ENCODE results near the gene XPO6. TPM values are rescaled to one million over a fixed set of nuclear protein-coding genes. Genes with fewer than 3 reads are reported as not detected.
A peak's percentile ranks its signal among the peaks of the same experiment; 100 is the strongest.

The XPO6 gene
- total and polyA plus RNA-seq, 7 experiments from 2014 or later, result 89.5 to 437 (median 371) TPM

DNA sequence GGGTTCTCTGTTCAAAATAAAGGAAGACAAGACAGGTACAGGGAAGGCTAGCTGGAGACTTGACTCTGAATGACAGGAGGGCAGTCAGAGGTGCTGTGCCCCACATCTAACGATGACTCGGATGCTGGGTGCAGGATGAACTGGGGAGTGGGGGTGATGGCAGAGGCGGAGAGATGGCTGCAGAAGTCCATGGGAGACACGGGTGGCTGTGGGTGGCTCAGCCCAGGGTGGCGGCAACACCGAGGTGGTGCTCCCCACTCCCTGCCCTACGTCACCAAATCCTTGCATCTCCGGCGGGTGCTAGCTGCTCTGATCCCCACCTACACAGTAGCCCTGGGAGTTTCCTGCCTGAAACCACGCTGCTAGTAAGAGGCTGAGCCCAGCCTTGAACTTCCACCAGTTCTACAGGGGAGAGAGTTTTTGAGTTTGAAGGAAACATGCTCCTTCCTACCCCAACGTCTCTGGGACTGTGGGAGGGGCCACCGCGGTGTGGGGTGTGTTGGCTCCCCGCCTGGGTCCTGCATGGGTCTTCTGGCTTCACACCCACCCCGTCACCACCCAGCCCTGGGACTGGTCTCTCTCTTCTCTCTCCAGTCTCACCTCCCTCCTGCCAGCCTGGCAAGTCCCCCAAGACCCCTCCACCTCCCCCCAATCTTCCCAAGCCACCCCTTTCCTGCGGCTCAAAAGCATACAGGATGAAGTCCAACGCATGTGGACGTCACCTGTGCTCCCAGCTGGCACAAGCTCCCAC lies 152.8 kb downstream of the XPO6 start:
- ATAC-seq, result peak; percentile 26
- ChIA-PET POLR2A (no interaction called here), CTCF (no interaction called here)
- intact Hi-C loops (cut with micrococcal nuclease), result no loop called here
- H3K4me1 ChIP-seq (ENCODE audit: control insufficient read depth in 2 of 2, insufficient read depth in 2 of 2, low read length in 2 of 2), result no peaks in the 10 kb centered on the region
- H3K27me3 ChIP-seq (ENCODE audit: control insufficient read depth in 2 of 2, insufficient read depth in 2 of 2, low read length in 2 of 2), result peaks cover 0 to 4% of the 10 kb centered on the region in 2 donors
- Mint-ChIP-seq H3K27me3 (peaks cover 45 to 61% (median 55%) of the 10 kb centered on the region in 5 donors), H3K4me1 (peaks cover 0 to 12% (median 5%) of the 10 kb centered on the region in 7 donors), H3K4me3 (no peak overlapping the region), H3K9me3 (peaks cover 0 to 2% (median 0%) of the 10 kb centered on the region in 11 donors), H3K36me3 (no peaks in the 10 kb centered on the region), H3K27ac (peak overlapping the region in 1 of 9 donors; percentile 2)
- H3K9me3 ChIP-seq (ENCODE audit: control insufficient read depth in 2 of 3, low read length in 3 of 3), result no peaks in the 10 kb centered on the region
- DNase-seq, result no peak
- no peak overlapping the region for H3K27ac ChIP-seq (ENCODE audit: low read depth, low read length)
- H3K4me3 ChIP-seq (ENCODE audit: low read length), result no peak overlapping the region
- no peaks in the 10 kb centered on the region for H3K36me3 ChIP-seq (ENCODE audit: control insufficient read depth in 2 of 3, insufficient read depth in 3 of 3, low read length in 3 of 3)

DNA sequence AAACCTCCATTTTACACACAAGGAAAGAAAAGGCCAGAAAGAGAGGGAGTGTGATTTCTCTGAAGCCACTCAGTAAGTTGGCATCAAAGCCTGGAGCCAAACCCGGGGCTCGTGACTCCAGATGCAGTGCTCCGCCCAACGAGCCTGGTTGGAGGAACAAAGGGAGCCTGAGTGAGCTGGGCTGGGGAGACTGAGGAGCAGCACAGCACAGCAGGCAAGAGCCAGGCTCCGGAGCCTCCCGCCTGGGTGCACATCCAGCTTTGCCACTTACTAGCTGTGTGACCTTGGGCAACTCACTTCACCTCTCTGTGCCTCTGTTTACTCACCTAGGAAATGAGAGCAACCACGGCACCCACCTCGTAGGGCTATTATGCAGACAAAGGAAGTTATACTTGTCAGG lies 153.8 kb downstream of the XPO6 start:
- Histone ChIP-seq H3K9me3 (ENCODE audit: control insufficient read depth in 2 of 3, low read length in 3 of 3) (no peaks in the 10 kb centered on the region), H3K27me3 (ENCODE audit: control insufficient read depth in 2 of 2, insufficient read depth in 2 of 2, low read length in 2 of 2) (peaks cover 0 to 4% of the 10 kb centered on the region in 2 donors), H3K27ac (ENCODE audit: low read depth, low read length) (no peak overlapping the region), H3K36me3 (ENCODE audit: control insufficient read depth in 2 of 3, insufficient read depth in 3 of 3, low read length in 3 of 3) (no peaks in the 10 kb centered on the region), H3K4me3 (ENCODE audit: low read length) (no peak overlapping the region), H3K4me1 (ENCODE audit: control insufficient read depth in 2 of 2, insufficient read depth in 2 of 2, low read length in 2 of 2) (no peaks in the 10 kb centered on the region)
- DNase-seq (no peak), ATAC-seq (no peak)
- Mint-ChIP-seq H3K27ac (no peak overlapping the region), H3K36me3 (no peaks in the 10 kb centered on the region), H3K9me3 (peaks cover 0 to 2% (median 0%) of the 10 kb centered on the region in 11 donors), H3K4me1 (peaks cover 0 to 12% (median 8%) of the 10 kb centered on the region in 7 donors), H3K4me3 (no peak overlapping the region), H3K27me3 (peaks cover 41 to 68% (median 61%) of the 10 kb centered on the region in 5 donors)
- ChIA-PET POLR2A (no interaction called here), CTCF (no interaction called here)
- intact Hi-C loops (cut with micrococcal nuclease), result no loop called here

DNA sequence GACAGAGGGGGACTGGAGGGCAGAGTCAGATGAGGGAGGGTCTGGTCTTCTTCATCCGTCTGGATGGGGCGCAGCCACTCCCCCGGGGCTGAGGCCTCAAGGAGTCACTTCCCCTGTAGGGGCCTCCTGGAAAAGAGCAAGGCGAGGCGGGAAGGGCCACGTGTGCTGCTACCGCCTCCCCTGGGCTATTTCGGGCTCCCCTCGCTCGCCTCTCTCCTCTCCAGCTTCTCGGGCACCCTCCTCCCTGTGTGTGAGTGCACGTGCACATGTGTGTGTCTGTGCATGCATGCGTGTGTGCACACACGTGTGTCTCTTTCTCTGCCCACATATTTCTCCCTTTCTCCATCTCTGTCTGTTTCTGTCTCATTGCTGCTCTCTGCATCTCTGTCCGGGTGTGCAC lies 158.3 kb downstream of the XPO6 start:
- no peak overlapping the region for H3K27ac ChIP-seq (ENCODE audit: low read depth, low read length)
- H3K4me3 ChIP-seq (ENCODE audit: low read length), result no peak overlapping the region
- DNase-seq (no peak), ATAC-seq (no peak)
- Mint-ChIP-seq H3K4me3 (no peak overlapping the region), H3K27ac (no peak overlapping the region), H3K4me1 (peaks cover 0 to 4% (median under 1%) of the 10 kb centered on the region in 7 donors), H3K36me3 (peaks cover 0 to 5% (median 0%) of the 10 kb centered on the region in 5 donors), H3K9me3 (peaks cover 0 to 7% (median 4%) of the 10 kb centered on the region in 11 donors), H3K27me3 (peaks cover 2 to 44% (median 31%) of the 10 kb centered on the region in 5 donors)
- ChIA-PET CTCF (no interaction called here), POLR2A (no interaction called here)
- H3K9me3 ChIP-seq (ENCODE audit: control insufficient read depth in 2 of 3, low read length in 3 of 3), result peaks cover 0 to 5% (median 0%) of the 10 kb centered on the region in 3 experiments
- no peaks in the 10 kb centered on the region for H3K4me1 ChIP-seq (ENCODE audit: control insufficient read depth in 2 of 2, insufficient read depth in 2 of 2, low read length in 2 of 2)
- no peaks in the 10 kb centered on the region for H3K36me3 ChIP-seq (ENCODE audit: control insufficient read depth in 2 of 3, insufficient read depth in 3 of 3, low read length in 3 of 3)
- no peaks in the 10 kb centered on the region for H3K27me3 ChIP-seq (ENCODE audit: control insufficient read depth in 2 of 2, insufficient read depth in 2 of 2, low read length in 2 of 2)
- intact Hi-C loops (cut with micrococcal nuclease), result no loop called here

GRCh38 chr16:28052274-28053128 lies 159.3 kb downstream of the XPO6 start:
- CTCF ChIA-PET, result interaction anchor here (0.5 kb wide), 1 partner anchor 164 kb away, joined by 5 read pairs; no protein-coding TSS in a partner anchor

GRCh38 chr16:28051486-28051885 lies 160.3 kb downstream of the XPO6 start:
- ATAC-seq (no peak), DNase-seq (no peak)
- no peak overlapping the region for H3K27ac ChIP-seq (ENCODE audit: low read depth, low read length)
- no peaks in the 10 kb centered on the region for H3K36me3 ChIP-seq (ENCODE audit: control insufficient read depth in 2 of 3, insufficient read depth in 3 of 3, low read length in 3 of 3)
- Mint-ChIP-seq H3K27me3 (peaks cover 0 to 38% (median 25%) of the 10 kb centered on the region in 5 donors), H3K27ac (no peak overlapping the region), H3K4me1 (peaks cover 0 to 4% (median 0%) of the 10 kb centered on the region in 7 donors), H3K9me3 (peaks cover 3 to 20% (median 6%) of the 10 kb centered on the region in 11 donors), H3K4me3 (no peak overlapping the region), H3K36me3 (peaks cover 0 to 10% (median 4%) of the 10 kb centered on the region in 5 donors)
- H3K4me1 ChIP-seq (ENCODE audit: control insufficient read depth in 2 of 2, insufficient read depth in 2 of 2, low read length in 2 of 2), result no peaks in the 10 kb centered on the region
- CTCF ChIA-PET, result no interaction called here
- intact Hi-C loops (cut with micrococcal nuclease), result no loop called here
- no peaks in the 10 kb centered on the region for H3K27me3 ChIP-seq (ENCODE audit: control insufficient read depth in 2 of 2, insufficient read depth in 2 of 2, low read length in 2 of 2)
- H3K4me3 ChIP-seq (ENCODE audit: low read length), result no peak overlapping the region
- POLR2A ChIA-PET, result no interaction called here
- H3K9me3 ChIP-seq (ENCODE audit: control insufficient read depth in 2 of 3, low read length in 3 of 3), result peaks cover 0 to 6% (median 0%) of the 10 kb centered on the region in 3 experiments

More at GRCh38 chr16:28052274-28053128, 159.3 kb downstream of the XPO6 start:
- H3K4me3 Mint-ChIP-seq, result no peak overlapping the region
- ATAC-seq (no peak), DNase-seq (no peak)
- H3K27me3 Mint-ChIP-seq, result peaks cover 0 to 36% (median 26%) of the 10 kb centered on the region in 5 donors
- intact Hi-C loops (cut with micrococcal nuclease), result no loop called here
- Histone ChIP-seq H3K27me3 (ENCODE audit: control insufficient read depth in 2 of 2, insufficient read depth in 2 of 2, low read length in 2 of 2) (no peaks in the 10 kb centered on the region), H3K4me1 (ENCODE audit: control insufficient read depth in 2 of 2, insufficient read depth in 2 of 2, low read length in 2 of 2) (no peaks in the 10 kb centered on the region), H3K9me3 (ENCODE audit: control insufficient read depth in 2 of 3, low read length in 3 of 3) (peaks cover 0 to 6% (median 0%) of the 10 kb centered on the region in 3 experiments), H3K4me3 (ENCODE audit: low read length) (no peak overlapping the region), H3K36me3 (ENCODE audit: control insufficient read depth in 2 of 3, insufficient read depth in 3 of 3, low read length in 3 of 3) (no peaks in the 10 kb centered on the region), H3K27ac (ENCODE audit: low read depth, low read length) (no peak overlapping the region)
- H3K9me3 Mint-ChIP-seq, result peaks cover 0 to 12% (median 6%) of the 10 kb centered on the region in 11 donors
- H3K36me3 Mint-ChIP-seq, result peaks cover 0 to 8% (median 0%) of the 10 kb centered on the region in 5 donors
- POLR2A ChIA-PET, result no interaction called here
- H3K27ac Mint-ChIP-seq, result no peak overlapping the region
- H3K4me1 Mint-ChIP-seq, result peaks cover 0 to 4% (median 0%) of the 10 kb centered on the region in 7 donors

All from naive thymus-derived CD4-positive, alpha-beta T cell (primary cell).